ENCODE measurements around the gene DHX8.

DNA sequence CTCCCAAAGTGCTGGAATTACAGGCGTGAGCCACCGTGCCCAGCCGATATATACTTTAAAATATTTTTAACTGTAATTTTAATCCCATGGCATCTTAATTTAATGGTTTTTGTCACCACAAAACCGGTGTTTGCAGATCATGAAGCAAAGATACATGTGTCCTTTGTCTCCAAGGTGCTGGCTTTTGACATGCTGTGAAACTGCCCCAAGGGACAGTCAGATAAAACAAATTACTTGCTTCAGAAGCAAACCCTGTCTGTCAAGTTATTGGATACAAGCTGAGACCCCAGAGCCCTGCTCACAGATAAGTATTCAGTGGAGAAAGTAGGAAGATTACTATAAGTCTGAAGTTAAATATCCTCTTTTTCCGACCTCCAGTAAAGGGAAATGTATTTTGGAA, 45.1 kb upstream of the DHX8 start:
- TF ChIP-seq FOXA2 (IDR thresholded peaks at IDR 0.05) = no peak
- TF ChIP-seq CTCF (IDR thresholded peaks at IDR 0.05; ENCODE audit: low read depth, low read length, missing input control) = no peak
- no peak for TF ChIP-seq NR2F2 (IDR thresholded peaks at IDR 0.05)
- no peak for TF ChIP-seq RAD21 (IDR thresholded peaks at IDR 0.05)
- no peak for TF ChIP-seq FOXA1 (IDR thresholded peaks at IDR 0.05)
- TF ChIP-seq, protein P1, sequence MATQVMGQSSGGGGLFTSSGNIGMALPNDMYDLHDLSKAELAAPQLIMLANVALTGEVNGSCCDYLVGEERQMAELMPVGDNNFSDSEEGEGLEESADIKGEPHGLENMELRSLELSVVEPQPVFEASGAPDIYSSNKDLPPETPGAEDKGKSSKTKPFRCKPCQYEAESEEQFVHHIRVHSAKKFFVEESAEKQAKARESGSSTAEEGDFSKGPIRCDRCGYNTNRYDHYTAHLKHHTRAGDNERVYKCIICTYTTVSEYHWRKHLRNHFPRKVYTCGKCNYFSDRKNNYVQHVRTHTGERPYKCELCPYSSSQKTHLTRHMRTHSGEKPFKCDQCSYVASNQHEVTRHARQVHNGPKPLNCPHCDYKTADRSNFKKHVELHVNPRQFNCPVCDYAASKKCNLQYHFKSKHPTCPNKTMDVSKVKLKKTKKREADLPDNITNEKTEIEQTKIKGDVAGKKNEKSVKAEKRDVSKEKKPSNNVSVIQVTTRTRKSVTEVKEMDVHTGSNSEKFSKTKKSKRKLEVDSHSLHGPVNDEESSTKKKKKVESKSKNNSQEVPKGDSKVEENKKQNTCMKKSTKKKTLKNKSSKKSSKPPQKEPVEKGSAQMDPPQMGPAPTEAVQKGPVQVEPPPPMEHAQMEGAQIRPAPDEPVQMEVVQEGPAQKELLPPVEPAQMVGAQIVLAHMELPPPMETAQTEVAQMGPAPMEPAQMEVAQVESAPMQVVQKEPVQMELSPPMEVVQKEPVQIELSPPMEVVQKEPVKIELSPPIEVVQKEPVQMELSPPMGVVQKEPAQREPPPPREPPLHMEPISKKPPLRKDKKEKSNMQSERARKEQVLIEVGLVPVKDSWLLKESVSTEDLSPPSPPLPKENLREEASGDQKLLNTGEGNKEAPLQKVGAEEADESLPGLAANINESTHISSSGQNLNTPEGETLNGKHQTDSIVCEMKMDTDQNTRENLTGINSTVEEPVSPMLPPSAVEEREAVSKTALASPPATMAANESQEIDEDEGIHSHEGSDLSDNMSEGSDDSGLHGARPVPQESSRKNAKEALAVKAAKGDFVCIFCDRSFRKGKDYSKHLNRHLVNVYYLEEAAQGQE (IDR thresholded peaks at IDR 0.05) = no peak
- no peak for TF ChIP-seq YY1 (IDR thresholded peaks at IDR 0.05)
- no peak for TF ChIP-seq SP1 (IDR thresholded peaks at IDR 0.05)
- TF ChIP-seq HNF4A (conservative IDR thresholded peaks at IDR 0.05) = no peak
- TF ChIP-seq TAF1 (conservative IDR thresholded peaks at IDR 0.05) = no peak
- no peak for TF ChIP-seq HNF4G (IDR thresholded peaks at IDR 0.05)
- no peak for TF ChIP-seq GABPA (IDR thresholded peaks at IDR 0.05 in 1 of 2, conservative IDR thresholded peaks at IDR 0.05 in 1 of 2)
- TF ChIP-seq ATF3 (IDR thresholded peaks at IDR 0.05) = no peak
- TF ChIP-seq RXRA (IDR thresholded peaks at IDR 0.05) = no peak
